DND-41 (cell line): ENCODE data around the gene DEF6.

Source experiments
- ATAC-seq: fragments of 200-7000 bp; cut with Tn5 transposase; 3 replicates; pipeline ENCODE4 v1.9.1; 2021; ENCODE audit warnings: low read depth; ENCODE audit not compliant: insufficient read depth
- DNase-seq: peaks from one replicate; pipeline ENCODE4 v3.0.0-alpha.2; 2020
- H2AFZ ChIP-seq: 2 replicates; pipeline ENCODE4 v1.6.0; 2012; ENCODE audit warnings: low read depth, low read length
- H3K27ac ChIP-seq: 2 replicates; pipeline ENCODE4 v1.5.1; 2012; ENCODE audit warnings: low read length, inconsistent platforms
- H3K27me3 ChIP-seq: fragments of 200-600 bp; sonication (generic); 2 replicates; pipeline ENCODE4 v1.6.0; 2012; ENCODE audit warnings: low read length, mild to moderate bottlenecking, inconsistent platforms; ENCODE audit not compliant: insufficient read depth, poor library complexity
- H3K36me3 ChIP-seq: 2 replicates; pipeline ENCODE4 v1.5.1; 2012; ENCODE audit warnings: low read length, inconsistent platforms; ENCODE audit not compliant: insufficient read depth
- H3K4me1 ChIP-seq: 2 replicates; pipeline ENCODE4 v1.5.1; 2012; ENCODE audit warnings: mild to moderate bottlenecking, low read length; ENCODE audit not compliant: insufficient read depth
- H3K4me2 ChIP-seq: 2 replicates; pipeline ENCODE4 v1.6.0; 2012; ENCODE audit warnings: mild to moderate bottlenecking, moderate library complexity, low read length, inconsistent platforms; ENCODE audit not compliant: insufficient read depth
- H3K4me3 ChIP-seq, 2 experiments: fragments of 200-600 bp in 1 of 2; shearing (Covaris generic) in 1 of 2; 2 replicates each; pipeline ENCODE4 v1.5.1; 2012 to 2016; ENCODE audit warnings: inconsistent platforms in 2 of 2, low read length in 2 of 2, mild to moderate bottlenecking in 2 of 2, low read depth in 1 of 2, moderate library complexity in 1 of 2
- H3K79me2 ChIP-seq: 2 replicates; pipeline ENCODE4 v1.6.0; 2012; ENCODE audit warnings: low read length, inconsistent platforms; ENCODE audit not compliant: insufficient read depth
- H3K9ac ChIP-seq: 2 replicates; pipeline ENCODE4 v1.6.0; 2012; ENCODE audit warnings: low read depth, mild to moderate bottlenecking, inconsistent platforms, low read length, moderate library complexity
- H3K9me3 ChIP-seq: 2 replicates; pipeline ENCODE4 v1.5.1; 2012; ENCODE audit warnings: low read length, moderate library complexity, mild to moderate bottlenecking, inconsistent platforms; ENCODE audit not compliant: insufficient read depth, severe bottlenecking
- H4K20me1 ChIP-seq: 2 replicates; pipeline ENCODE4 v1.6.0; 2012; ENCODE audit warnings: low read length; ENCODE audit not compliant: insufficient read depth
- EZH2 ChIP-seq: IDR thresholded peaks from 3 replicates; pipeline ENCODE4 v1.6.1; 2012; ENCODE audit warnings: borderline replicate concordance, low read depth, mild to moderate bottlenecking, moderate library complexity, low read length, inconsistent platforms; ENCODE audit not compliant: severe bottlenecking
- TF ChIP-seq, protein P1 (sequence below): IDR thresholded peaks from 2 replicates; pipeline ENCODE4 v1.5.1; 2012; ENCODE audit warnings: borderline replicate concordance, low read length, moderate library complexity, mild to moderate bottlenecking; ENCODE audit not compliant: poor library complexity, severe bottlenecking; ENCODE audit errors: extremely low read depth

DEF6 gene

GRCh38 chr6:35357677-35358076 is 60.1 kb downstream of the DEF6 start:
- H3K9ac ChIP-seq = no peak overlapping the region
- DNase-seq = no peak
- no peaks in the 10 kb centered on the region for H3K9me3 ChIP-seq
- H3K4me3 ChIP-seq = no peak overlapping the region
- H3K4me2 ChIP-seq = no peak overlapping the region
- ATAC-seq = no peak
- no peak for TF ChIP-seq EZH2
- TF ChIP-seq, protein P1, sequence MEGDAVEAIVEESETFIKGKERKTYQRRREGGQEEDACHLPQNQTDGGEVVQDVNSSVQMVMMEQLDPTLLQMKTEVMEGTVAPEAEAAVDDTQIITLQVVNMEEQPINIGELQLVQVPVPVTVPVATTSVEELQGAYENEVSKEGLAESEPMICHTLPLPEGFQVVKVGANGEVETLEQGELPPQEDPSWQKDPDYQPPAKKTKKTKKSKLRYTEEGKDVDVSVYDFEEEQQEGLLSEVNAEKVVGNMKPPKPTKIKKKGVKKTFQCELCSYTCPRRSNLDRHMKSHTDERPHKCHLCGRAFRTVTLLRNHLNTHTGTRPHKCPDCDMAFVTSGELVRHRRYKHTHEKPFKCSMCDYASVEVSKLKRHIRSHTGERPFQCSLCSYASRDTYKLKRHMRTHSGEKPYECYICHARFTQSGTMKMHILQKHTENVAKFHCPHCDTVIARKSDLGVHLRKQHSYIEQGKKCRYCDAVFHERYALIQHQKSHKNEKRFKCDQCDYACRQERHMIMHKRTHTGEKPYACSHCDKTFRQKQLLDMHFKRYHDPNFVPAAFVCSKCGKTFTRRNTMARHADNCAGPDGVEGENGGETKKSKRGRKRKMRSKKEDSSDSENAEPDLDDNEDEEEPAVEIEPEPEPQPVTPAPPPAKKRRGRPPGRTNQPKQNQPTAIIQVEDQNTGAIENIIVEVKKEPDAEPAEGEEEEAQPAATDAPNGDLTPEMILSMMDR = no peak
- no peak overlapping the region for H2AFZ ChIP-seq
- H3K4me1 ChIP-seq = no peaks in the 10 kb centered on the region
- no peaks in the 10 kb centered on the region for H3K79me2 ChIP-seq
- H3K27me3 ChIP-seq = no peaks in the 10 kb centered on the region
- H3K36me3 ChIP-seq = peaks cover 30% of the 10 kb centered on the region
- no peak overlapping the region for H3K27ac ChIP-seq
- H4K20me1 ChIP-seq = peaks cover 2% of the 10 kb centered on the region; the same call in 1 of the 2 replicates

DNA sequence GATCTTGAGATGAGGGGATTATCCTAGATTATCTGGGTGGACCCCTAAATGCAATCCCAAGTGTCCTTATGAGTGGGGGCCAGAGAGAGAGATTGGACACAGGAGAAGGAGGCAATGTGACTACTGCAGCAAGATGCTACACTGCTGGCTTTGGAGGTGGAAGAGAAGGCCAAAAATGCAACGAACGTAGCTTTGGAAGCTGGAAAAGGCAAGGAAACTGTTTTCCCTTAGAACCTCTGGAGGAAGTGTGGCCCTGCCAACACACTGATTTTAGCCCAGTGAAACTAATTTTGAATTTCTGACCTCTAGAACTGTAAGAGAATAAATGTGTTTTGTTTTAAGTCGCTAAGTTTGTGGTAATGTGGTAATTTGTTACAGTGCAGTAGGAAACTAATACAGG is 60.5 kb downstream of the DEF6 start:
- H3K36me3 ChIP-seq = peaks cover 26% of the 10 kb centered on the region
- H3K27ac ChIP-seq = no peak overlapping the region
- H3K4me3 ChIP-seq = no peak overlapping the region
- H2AFZ ChIP-seq = no peak overlapping the region
- H4K20me1 ChIP-seq = peaks cover 6% of the 10 kb centered on the region; the same call in 1 of the 2 replicates
- no peak overlapping the region for H3K9ac ChIP-seq
- H3K27me3 ChIP-seq = no peaks in the 10 kb centered on the region
- TF ChIP-seq EZH2 = no peak
- TF ChIP-seq, protein P1 = no peak
- no peaks in the 10 kb centered on the region for H3K79me2 ChIP-seq
- ATAC-seq = no peak
- H3K4me2 ChIP-seq = no peak overlapping the region
- no peaks in the 10 kb centered on the region for H3K4me1 ChIP-seq
- H3K9me3 ChIP-seq = no peaks in the 10 kb centered on the region
- DNase-seq = no peak

- Histone ChIP-seq H4K20me1 (peaks cover 6% of the 10 kb centered on the region; the same call in 1 of the 2 replicates), H2AFZ (no peak overlapping the region), H3K9me3 (no peaks in the 10 kb centered on the region), H3K9ac (no peak overlapping the region), H3K4me3 (no peak overlapping the region), H3K79me2 (no peaks in the 10 kb centered on the region), H3K27ac (no peak overlapping the region), H3K4me2 (no peak overlapping the region), H3K36me3 (peaks cover 19% of the 10 kb centered on the region), H3K27me3 (no peaks in the 10 kb centered on the region), H3K4me1 (no peaks in the 10 kb centered on the region)
- DNase-seq (no peak), ATAC-seq (no peak)
- TF ChIP-seq, protein P1 = no peak
- TF ChIP-seq EZH2 = no peak
Observed at GRCh38 chr6:35359346-35359743, 61.7 kb downstream of the DEF6 start.
